Measurements from ENCODE around the gene ILK. TPM values are rescaled to one million over a fixed set of nuclear protein-coding genes. Genes with fewer than 3 reads are reported as not detected.
A peak's percentile ranks its signal among the peaks of the same experiment; 100 is the strongest.

The ILK gene
- total RNA-seq, 1 donor from 2014 or later: 85.6 TPM

DNA sequence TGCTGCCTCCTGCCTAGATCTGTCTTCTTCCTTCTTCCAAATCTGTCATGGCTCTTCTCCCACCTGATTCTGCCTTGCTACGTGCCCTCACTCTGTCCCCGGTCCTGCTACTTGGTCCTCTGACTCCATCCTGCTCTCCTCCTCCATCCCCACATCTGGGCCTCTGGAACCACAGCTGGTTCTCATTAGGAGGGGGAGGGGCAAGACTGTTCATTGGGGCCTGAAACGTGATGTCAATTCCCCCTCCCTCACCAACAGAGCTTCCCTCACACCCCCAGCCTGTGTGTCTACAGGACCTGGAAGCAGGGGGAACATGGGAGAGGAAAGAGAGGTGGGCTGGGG is 43.0 kb downstream of the ILK start:
- H3K79me2 ChIP-seq (ENCODE audit: low read depth): no peaks in the 10 kb centered on the region
- no peak for DNase-seq (ENCODE audit: low spot score)
- no peaks in the 10 kb centered on the region for H3K9me3 ChIP-seq (ENCODE audit: low read depth)
- H3K9me3 Mint-ChIP-seq: no peaks in the 10 kb centered on the region
- H3F3A ChIP-seq (ENCODE audit: low read depth): no peaks in the 10 kb centered on the region
- H3K4me1 Mint-ChIP-seq: peaks cover 4% of the 10 kb centered on the region
- H3K4me2 ChIP-seq: no peak overlapping the region
- peaks cover 8% of the 10 kb centered on the region for H3K27me3 ChIP-seq
- H3K27me3 Mint-ChIP-seq (ENCODE audit: insufficient read depth, low read depth): no peaks in the 10 kb centered on the region
- no peaks in the 10 kb centered on the region for H3K36me3 ChIP-seq
- TF ChIP-seq EZH2 (IDR thresholded peaks at IDR 0.05) (no peak), CTCF (IDR thresholded peaks at IDR 0.05) (no peak), EZH2phosphoT487 (IDR thresholded peaks at IDR 0.05) (no peak)
- H3K9ac ChIP-seq: no peak overlapping the region
- H3K4me1 ChIP-seq: peaks cover 10% of the 10 kb centered on the region
- no peak overlapping the region for H3K27ac Mint-ChIP-seq
- no peak overlapping the region for H3K27ac ChIP-seq
- H3K4me3 ChIP-seq: no peak overlapping the region
- no peak overlapping the region for H3K4me3 Mint-ChIP-seq
- no peaks in the 10 kb centered on the region for H4K20me1 ChIP-seq (ENCODE audit: low read depth)
- H2AFZ ChIP-seq (replicated peaks): no peak overlapping the region
- H3K36me3 Mint-ChIP-seq: peaks cover 11% of the 10 kb centered on the region

GRCh38 chr11:6646918-6647679 is 43.5 kb downstream of the ILK start:
- no peak overlapping the region for H3K27ac Mint-ChIP-seq
- no peak for DNase-seq (ENCODE audit: low spot score)
- no peaks in the 10 kb centered on the region for H3K79me2 ChIP-seq (ENCODE audit: low read depth)

DNA sequence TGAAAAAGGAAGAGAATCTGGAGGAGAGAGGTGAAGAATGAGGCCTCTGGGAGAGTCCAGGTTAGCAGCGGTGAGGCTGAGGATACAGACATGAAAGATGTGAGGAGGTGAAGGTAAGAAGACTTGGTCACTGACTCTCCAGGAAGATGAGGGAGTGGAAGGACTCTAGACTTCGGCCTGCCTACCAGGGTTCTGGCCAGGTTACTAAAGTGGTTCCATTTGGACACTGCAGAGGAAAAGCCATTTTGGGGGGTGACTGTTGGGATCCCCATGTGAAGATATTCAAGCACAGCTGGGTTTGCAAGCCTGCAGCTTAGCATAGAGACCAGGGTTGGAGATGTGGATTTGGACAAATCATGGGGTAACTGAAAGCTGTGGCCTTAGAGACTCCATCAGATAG is 44.3 kb downstream of the ILK start:
- no peak overlapping the region for H3K27ac ChIP-seq
- peaks cover 21% of the 10 kb centered on the region for H3K27me3 ChIP-seq
- no peak overlapping the region for H3K9ac ChIP-seq
- DNase-seq (ENCODE audit: low spot score): no peak
- H3K79me2 ChIP-seq (ENCODE audit: low read depth): no peaks in the 10 kb centered on the region
- H3K36me3 ChIP-seq: no peaks in the 10 kb centered on the region
- TF ChIP-seq EZH2phosphoT487 (IDR thresholded peaks at IDR 0.05): no peak
- Mint-ChIP-seq H3K27me3 (ENCODE audit: insufficient read depth, low read depth) (no peaks in the 10 kb centered on the region), H3K36me3 (peaks cover 11% of the 10 kb centered on the region), H3K9me3 (no peaks in the 10 kb centered on the region), H3K4me3 (no peak overlapping the region), H3K4me1 (peaks cover 4% of the 10 kb centered on the region), H3K27ac (no peak overlapping the region)
- H2AFZ ChIP-seq (replicated peaks): no peak overlapping the region
- no peaks in the 10 kb centered on the region for H3F3A ChIP-seq (ENCODE audit: low read depth)
- peaks cover 10% of the 10 kb centered on the region for H3K4me1 ChIP-seq
- no peaks in the 10 kb centered on the region for H3K9me3 ChIP-seq (ENCODE audit: low read depth)
- H3K4me2 ChIP-seq: no peak overlapping the region
- no peak overlapping the region for H3K4me3 ChIP-seq
- no peaks in the 10 kb centered on the region for H4K20me1 ChIP-seq (ENCODE audit: low read depth)

More at GRCh38 chr11:6646918-6647679, 43.5 kb downstream of the ILK start:
- Mint-ChIP-seq H3K36me3 (peaks cover 11% of the 10 kb centered on the region), H3K4me1 (peaks cover 4% of the 10 kb centered on the region), H3K9me3 (no peaks in the 10 kb centered on the region), H3K4me3 (no peak overlapping the region), H3K27me3 (ENCODE audit: insufficient read depth, low read depth) (no peaks in the 10 kb centered on the region)
- H3K4me1 ChIP-seq: peaks cover 10% of the 10 kb centered on the region
- no peak for TF ChIP-seq CTCF (IDR thresholded peaks at IDR 0.05)
- TF ChIP-seq EZH2 (IDR thresholded peaks at IDR 0.05): no peak
- no peak for TF ChIP-seq EZH2phosphoT487 (IDR thresholded peaks at IDR 0.05)
- H3K4me2 ChIP-seq: no peak overlapping the region
- no peak overlapping the region for H3K4me3 ChIP-seq
- no peaks in the 10 kb centered on the region for H3F3A ChIP-seq (ENCODE audit: low read depth)
- H3K9me3 ChIP-seq (ENCODE audit: low read depth): no peaks in the 10 kb centered on the region
- H3K36me3 ChIP-seq: no peaks in the 10 kb centered on the region
- no peak overlapping the region for H3K27ac ChIP-seq
- H3K9ac ChIP-seq: no peak overlapping the region
- H2AFZ ChIP-seq (replicated peaks): peak overlapping the region; percentile 50
- peaks cover 13% of the 10 kb centered on the region for H3K27me3 ChIP-seq
- H4K20me1 ChIP-seq (ENCODE audit: low read depth): no peaks in the 10 kb centered on the region

DNA sequence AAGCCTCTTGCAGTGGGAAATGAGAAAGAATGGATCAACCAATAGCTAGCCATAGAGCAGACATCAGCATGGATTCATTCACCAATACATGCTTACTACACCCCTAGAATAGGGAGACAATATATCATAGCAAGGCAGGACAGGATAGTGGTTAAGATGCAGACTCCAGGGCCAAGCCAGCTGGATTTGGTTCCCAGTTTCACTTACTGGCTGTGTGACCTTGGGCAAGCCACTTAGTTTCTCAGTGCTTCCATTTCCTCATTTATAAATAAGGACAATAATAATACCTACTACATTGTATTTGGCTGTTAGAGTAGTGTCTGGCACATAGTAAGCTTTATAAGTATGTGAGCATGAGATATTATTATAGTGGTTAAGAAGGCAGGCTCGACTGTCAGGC is 44.9 kb downstream of the ILK start:
- Histone ChIP-seq H2AFZ (replicated peaks) (no peak overlapping the region), H4K20me1 (ENCODE audit: low read depth) (no peaks in the 10 kb centered on the region), H3K79me2 (ENCODE audit: low read depth) (no peaks in the 10 kb centered on the region), H3K4me1 (peaks cover 10% of the 10 kb centered on the region), H3K9me3 (ENCODE audit: low read depth) (no peaks in the 10 kb centered on the region), H3K27me3 (peaks cover 27% of the 10 kb centered on the region), H3K36me3 (no peaks in the 10 kb centered on the region), H3F3A (ENCODE audit: low read depth) (no peaks in the 10 kb centered on the region), H3K4me3 (no peak overlapping the region), H3K4me2 (no peak overlapping the region), H3K27ac (no peak overlapping the region), H3K9ac (no peak overlapping the region)
- Mint-ChIP-seq H3K27ac (no peak overlapping the region), H3K36me3 (peaks cover 11% of the 10 kb centered on the region), H3K4me3 (no peak overlapping the region), H3K9me3 (no peaks in the 10 kb centered on the region), H3K4me1 (peaks cover 4% of the 10 kb centered on the region), H3K27me3 (ENCODE audit: insufficient read depth, low read depth) (no peaks in the 10 kb centered on the region)
- no peak for TF ChIP-seq EZH2phosphoT487 (IDR thresholded peaks at IDR 0.05)
- no peak for TF ChIP-seq CTCF (IDR thresholded peaks at IDR 0.05)
- no peak for TF ChIP-seq EZH2 (IDR thresholded peaks at IDR 0.05)
- DNase-seq (ENCODE audit: low spot score): no peak
